ENCODE measurements around the gene TP63.

GRCh38 chr3:189593581-189593980, 37.6 kb upstream of the TP63 start:
- no peak for TF ChIP-seq POLR2A (IDR thresholded peaks at IDR 0.05; ENCODE audit: low read depth, low read length)
- TF ChIP-seq POLR2AphosphoS5 (IDR thresholded peaks at IDR 0.05; ENCODE audit: low read depth, low read length) = no peak
- TF ChIP-seq TAF1 (IDR thresholded peaks at IDR 0.05; ENCODE audit: low read depth, low read length) = no peak
- TF ChIP-seq SPI1 (IDR thresholded peaks at IDR 0.05; ENCODE audit: low read depth, low read length) = no peak
- no peak for TF ChIP-seq PAX5 (IDR thresholded peaks at IDR 0.05; ENCODE audit: insufficient read depth, low read length, severe bottlenecking)

All from GM12891 (cell line).